GM19351 (cell line): ENCODE results near the gene KRTAP4-5.
"Not testable (repeated sequence)": the region's sequence is repeated elsewhere in the genome, so short reads cannot be mapped to it uniquely, and the experiment has no call there.

Source experiments
- ATAC-seq: cut with Tn5 transposase; IDR thresholded peaks from one replicate; pipeline ENCODE4 v1.9.1; 2021; ENCODE audit warnings: mild to moderate bottlenecking, moderate library complexity; ENCODE audit not compliant: unreplicated experiment

KRTAP4-5 gene

GRCh38 chr17:41147531-41148204, 2.0 kb downstream of the KRTAP4-5 start:
- no peak for ATAC-seq

GRCh38 chr17:41145261-41145660, 4.4 kb downstream of the KRTAP4-5 start:
- no peak for ATAC-seq

- no peak for ATAC-seq
These were observed 4.8 kb downstream of the KRTAP4-5 start for GRCh38 chr17:41144846-41145245.

DNA sequence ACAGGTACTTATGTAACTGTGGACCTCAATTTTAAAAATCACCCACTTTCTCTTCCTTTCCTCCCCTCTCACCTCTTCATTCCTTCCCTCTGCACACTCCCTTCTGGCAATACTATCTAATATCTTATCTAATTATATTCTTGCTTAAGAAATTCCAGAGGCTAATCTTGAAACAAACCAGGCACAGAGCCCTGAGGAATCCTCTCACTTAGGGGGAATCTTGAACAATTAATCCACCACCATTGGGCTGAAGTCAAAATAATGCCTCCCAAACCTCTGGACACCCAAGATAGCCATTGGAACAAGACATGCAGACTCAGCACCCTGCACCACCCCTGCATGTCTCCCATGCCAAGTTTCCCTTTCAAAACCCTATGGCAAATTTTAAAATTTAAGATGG, 8.3 kb downstream of the KRTAP4-5 start:
- no peak for ATAC-seq

DNA sequence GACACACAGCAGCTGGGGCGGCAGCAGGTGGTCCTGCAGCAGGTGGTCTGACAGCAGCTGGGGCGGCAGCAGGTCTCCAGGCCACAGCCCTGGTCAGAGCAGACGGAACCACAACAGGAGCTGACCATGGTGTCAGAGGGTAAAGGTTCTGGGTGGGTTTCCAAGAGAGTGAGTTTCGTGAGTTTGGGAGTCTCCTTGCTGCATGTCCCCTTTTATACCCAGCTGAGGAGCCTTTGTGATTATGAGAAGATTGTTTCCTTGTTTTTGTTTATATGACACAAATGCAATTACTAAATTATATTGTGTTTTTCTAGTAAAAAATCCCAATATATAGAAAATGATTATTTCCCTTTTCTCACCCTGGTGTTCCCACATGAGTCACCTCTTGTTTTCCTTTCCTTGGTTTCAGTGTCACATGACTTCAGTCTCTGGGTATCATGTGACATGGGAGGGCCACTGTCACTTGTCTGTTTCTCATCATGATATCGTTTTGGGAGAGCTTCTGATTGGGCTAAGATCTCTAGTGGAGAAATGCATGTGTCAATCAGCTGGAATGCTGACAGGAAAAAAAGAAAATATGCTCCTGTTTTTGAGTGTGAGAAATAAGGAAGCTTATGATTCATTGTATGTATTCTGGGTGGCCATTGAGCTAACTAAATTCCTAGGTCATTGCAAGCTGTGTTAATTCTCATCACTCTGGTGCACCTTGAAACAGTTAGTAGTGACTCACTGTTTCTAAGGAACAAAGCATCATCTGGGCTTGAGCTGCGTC, 9.1 kb downstream of the KRTAP4-5 start, which contains the start of gene KRTAP4-6:
KRTAP4-6 (minus strand) TSS at position 185 of the 772 bp plus-strand sequence; CDS start at position 128, 57 bp downstream.
- ATAC-seq: no peak

DNA sequence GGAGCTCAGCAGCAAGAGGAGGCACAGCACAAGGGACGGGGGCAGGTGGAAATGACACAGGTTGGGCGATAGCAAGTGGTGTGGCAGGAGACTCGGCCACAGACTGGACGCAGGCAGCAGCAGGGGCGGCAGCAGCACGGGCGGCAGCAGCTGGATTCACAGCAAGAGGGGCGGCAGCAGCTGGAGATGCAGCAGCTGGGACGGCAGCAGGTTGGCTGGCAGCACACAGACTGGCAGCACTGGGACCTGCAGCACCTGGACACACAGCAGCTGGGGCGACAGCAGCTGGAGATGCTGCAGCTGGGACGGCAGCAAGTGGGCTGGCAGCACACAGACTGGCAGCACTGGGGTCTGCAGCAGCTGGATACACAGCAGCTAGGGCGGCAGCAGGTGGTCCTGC, 9.8 kb downstream of the KRTAP4-5 start:
- not testable (repeated sequence) for ATAC-seq

DNA sequence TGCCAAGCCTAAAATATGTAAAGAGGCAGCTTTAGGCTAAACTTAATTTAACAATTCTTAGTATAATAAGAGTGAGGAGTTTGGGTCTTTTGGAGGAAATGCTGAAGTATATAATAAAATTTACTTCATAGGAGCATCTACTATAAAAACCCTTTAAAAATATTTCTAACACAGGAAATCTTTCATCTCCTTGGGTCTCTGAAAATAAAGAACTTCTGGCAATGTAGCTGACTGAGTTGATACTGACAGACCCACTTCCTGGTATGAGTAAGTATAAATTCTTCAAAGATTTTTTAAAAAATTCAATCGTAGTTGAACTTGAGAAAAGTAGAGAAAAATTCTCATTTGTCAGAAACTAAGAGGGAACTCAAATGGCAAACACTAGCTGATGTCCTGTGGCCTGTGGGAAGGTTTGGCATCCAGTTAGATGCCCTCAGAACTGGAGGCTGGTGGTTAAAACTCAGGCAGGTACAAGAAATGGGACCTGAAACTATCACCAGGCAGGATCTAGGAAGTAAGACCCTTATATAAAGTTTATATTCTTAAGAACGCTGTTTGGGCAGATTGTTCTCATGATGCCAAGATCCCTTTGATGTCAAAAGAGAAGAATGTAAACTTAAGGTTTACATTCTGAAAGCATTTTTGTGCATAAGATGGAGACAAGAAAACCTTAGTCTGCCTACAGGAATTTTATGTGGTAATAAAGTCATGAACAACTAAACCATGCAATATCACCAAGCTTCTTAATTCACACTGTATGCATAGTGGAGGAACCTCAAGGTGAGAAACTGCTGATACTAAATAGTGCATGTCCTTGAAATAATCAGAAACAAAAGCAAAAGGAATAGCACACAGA, 15.5 kb downstream of the KRTAP4-5 start:
- ATAC-seq: no peak

DNA sequence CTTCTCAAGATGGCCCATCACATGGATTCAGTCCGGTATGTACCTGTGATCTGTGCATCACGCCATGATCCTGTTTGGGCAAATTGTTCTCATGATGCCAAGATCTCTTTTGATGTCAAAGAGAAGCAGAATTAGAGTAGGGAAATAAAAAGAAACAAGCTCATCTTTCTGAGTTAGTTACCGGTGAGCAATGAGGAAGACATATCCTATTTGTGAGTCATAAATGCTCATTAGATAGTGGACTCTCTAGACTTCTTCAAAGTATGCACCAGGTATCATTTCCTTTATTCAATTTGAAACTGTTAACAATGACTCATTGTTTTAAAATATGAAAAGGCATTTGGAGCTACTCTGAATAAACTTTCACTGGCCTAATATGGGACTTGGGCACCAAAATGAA, 17.6 kb downstream of the KRTAP4-5 start:
- ATAC-seq: no peak

GRCh38 chr17:41127371-41127770, 22.3 kb downstream of the KRTAP4-5 start:
- no peak for ATAC-seq

DNA sequence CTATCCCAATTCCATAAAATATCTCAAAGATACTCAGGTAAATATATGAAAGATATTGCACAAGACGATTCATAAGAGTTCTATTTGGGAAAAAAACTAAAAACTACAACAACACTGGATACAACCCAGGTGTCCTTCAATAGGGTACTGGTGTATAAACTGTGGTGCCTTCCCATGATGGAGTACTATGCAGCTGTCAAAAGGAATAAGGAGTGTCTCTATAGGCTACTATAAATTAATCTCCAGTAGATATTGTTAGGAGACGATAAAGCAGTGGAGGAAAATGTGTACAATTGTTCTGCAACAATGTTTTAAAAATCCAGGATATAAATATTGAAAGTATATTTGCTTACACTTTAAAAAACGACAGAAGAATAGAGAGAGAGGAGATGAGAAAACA, 23.2 kb downstream of the KRTAP4-5 start:
- ATAC-seq: no peak

DNA sequence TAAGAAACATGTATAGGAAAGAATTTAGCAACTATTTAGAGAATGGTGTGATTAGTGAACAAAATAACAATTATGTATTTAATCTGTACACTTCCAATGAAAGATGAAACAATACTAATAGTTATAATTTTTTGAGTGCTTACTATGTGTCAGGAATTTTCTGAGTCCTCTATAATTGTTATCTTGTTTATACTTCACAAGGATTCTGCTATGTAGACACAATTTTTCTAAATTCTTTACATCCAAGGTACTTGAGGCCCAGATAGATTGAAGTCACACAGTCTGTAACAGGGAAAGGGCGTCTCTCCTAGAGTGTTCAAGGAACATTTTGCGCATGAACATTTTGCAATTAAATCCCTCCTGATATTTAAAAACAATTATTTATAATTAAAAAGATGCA, 24.6 kb downstream of the KRTAP4-5 start:
- no peak for ATAC-seq

DNA sequence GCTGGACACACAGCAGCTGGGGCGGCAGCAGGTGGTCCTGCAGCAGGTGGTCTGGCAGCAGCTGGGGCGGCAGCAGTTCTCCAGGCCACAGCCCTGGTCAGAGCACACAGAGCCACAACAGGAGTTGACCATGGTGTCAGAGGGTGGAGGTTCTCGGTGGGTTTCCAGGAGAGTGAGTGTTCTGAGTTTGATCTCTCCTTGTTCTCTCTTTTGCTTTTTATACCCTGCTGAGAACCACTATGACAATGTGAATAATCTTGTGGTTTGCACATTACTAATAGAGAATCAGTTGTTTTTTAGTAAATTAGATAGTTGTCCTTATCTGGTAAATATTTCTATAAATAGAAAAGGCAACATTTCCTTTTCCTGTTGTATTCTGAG, 25.6 kb downstream of the KRTAP4-5 start, which contains the start of gene KRTAP4-12:
KRTAP4-12 (minus strand) TSS at position 192 of the 381 bp plus-strand sequence; CDS start at position 132, 60 bp downstream.
- ATAC-seq: not testable (repeated sequence)

DNA sequence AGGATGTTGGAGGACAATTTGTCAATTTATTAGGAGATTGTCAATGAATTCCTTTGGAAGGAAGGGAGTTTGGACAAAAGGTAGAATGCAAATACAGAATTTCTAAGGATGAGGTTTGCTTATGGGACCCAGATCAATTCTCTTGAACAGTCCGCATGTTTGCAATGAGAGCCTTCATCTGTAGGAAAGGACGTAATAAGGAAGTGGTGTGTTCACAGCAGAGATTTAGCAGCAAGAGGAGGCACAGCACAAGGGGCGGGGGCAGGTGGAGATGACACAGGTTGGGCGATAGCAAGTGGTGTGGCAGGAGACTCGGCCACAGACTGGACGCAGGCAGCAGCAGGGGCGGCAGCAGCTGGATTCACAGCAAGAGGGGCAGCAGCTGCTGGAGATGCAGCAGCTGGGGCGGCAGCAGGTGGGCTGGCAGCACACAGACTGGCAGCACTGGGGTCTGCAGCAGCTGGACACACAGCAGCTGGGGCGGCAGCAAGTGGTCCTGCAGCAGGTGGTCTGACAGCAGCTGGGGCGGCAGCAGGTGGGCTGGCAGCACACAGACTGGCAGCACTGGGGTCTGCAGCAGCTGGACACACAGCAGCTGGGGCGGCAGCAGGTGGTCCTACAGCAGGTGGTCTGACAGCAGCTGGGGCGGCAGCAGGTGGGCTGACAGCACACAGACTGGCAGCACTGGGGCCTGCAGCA, 26.2 kb downstream of the KRTAP4-5 start:
- ATAC-seq: not testable (repeated sequence)

DNA sequence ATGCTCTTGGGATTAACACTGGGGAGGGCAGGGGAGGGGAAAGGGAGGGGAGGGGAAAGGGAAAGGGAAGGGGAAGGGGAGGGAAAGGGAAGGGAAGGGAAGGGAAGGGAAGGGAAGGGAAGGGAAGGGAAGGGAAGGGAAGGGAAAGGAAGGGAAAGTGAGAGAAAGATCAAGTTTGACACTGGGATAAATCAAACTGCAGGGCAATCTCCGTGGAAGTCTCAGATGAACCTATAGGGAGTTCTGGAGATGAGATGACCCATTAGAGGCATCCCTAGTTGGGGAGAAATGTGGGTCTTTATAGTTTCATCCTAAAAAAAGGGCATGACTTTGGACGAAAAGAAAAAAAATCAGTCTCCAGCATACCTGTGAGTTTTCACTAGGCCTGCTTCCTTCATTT, 27.9 kb downstream of the KRTAP4-5 start:
- ATAC-seq: no peak

GRCh38 chr17:41119696-41120690, 29.6 kb downstream of the KRTAP4-5 start:
- ATAC-seq: not testable (repeated sequence)

GRCh38 chr17:41118721-41119120, 30.9 kb downstream of the KRTAP4-5 start:
- ATAC-seq: no peak

DNA sequence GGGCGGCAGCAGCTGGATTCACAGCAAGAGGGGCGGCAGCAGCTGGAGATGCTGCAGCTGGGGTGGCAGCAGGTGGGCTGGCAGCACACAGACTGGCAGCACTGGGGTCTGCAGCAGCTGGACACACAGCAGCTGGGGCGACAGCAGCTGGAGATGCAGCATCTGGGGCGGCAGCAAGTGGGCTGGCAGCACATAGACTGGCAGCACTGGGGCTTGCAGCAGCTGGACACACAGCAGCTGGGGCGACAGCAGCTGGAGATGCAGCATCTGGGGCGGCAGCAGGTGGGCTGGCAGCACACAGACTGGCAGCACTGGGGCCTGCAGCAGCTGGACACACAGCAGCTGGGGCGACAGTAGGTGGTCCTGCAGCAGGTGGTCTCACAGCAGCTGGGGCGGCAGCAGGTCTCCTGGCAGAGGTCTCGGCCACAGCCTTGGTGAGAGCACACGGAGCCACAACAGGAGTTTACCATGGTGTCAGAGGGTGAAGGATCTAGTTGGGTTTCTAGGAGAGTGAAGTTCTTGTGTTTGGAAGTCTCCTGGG, 31.7 kb downstream of the KRTAP4-5 start, which contains the start of gene KRTAP4-11:
KRTAP4-11 (minus strand) TSS at position 528 of the 541 bp plus-strand sequence; CDS start at position 470, 58 bp downstream.
- ATAC-seq: not testable (repeated sequence)

- ATAC-seq: no peak
These were observed 33.3 kb downstream of the KRTAP4-5 start for GRCh38 chr17:41116297-41116696.
